HCT116 (cell line): Measurements from ENCODE around the gene AMT. TPM values are rescaled to one million over a fixed set of nuclear protein-coding genes. Genes with fewer than 3 reads are reported as not detected.

Experiments
- ATAC-seq: fragments of 200-7000 bp; cut with Tn5 transposase; 2 replicates; pipeline ENCODE4 v1.9.1; 2020; ENCODE audit warnings: mild to moderate bottlenecking, moderate library complexity
- BruUV-seq: library from RNA; stranded (reverse); fragments of 400-500 nt; replicated peaks from 2 replicates; lab custom pipeline; 2021; lab: Mats Ljungman, UMichigan
- CTCF ChIA-PET: fragments of 300-600 bp; sonication (Branson Sonifier 250); formaldehyde crosslinking; loops from one replicate; lab custom pipeline; 2021; ENCODE audit warnings: antibody characterized with exemption; lab: Charles Lee
- POLR2A ChIA-PET: fragments of 300-600, 350-600 bp; sonication (Branson Sonifier 250); formaldehyde crosslinking; loops from one replicate; lab custom pipeline; 2021; ENCODE audit warnings: antibody characterized with exemption; lab: Charles Lee
- RAD21 ChIA-PET, 2 experiments: fragments of 300-600 bp; sonication (Branson Sonifier 250); formaldehyde crosslinking; loops; one replicate each; lab custom pipeline; 2023; ENCODE audit warnings: low total read pairs in 2 of 2; ENCODE audit not compliant: uncharacterized antibody in 2 of 2, unreplicated experiment in 2 of 2, low non-redundant PET in 1 of 2; lab: Charles Lee
- DNase-seq: peaks from one replicate; pipeline ENCODE4 v3.0.0-alpha.2; 2010; ENCODE audit warnings: low read depth, low spot score
- H2AFZ ChIP-seq: fragments of 200-600 bp; shearing (Covaris generic), sonication (generic); 2 replicates; pipeline ENCODE4 v1.6.1; 2017; ENCODE audit warnings: low read depth, mixed run types, mixed read lengths, antibody characterized with exemption, low read length; ENCODE audit not compliant: poor library complexity, severe bottlenecking
- H3K27ac ChIP-seq: 2 replicates; pipeline ENCODE4 v1.5.1; 2012; ENCODE audit warnings: low read depth, low read length
- H3K27me3 ChIP-seq: fragments of 200-600 bp; sonication (generic); 2 replicates; pipeline ENCODE4 v1.6.1; 2016; ENCODE audit warnings: mixed run types, low read length, mixed read lengths; ENCODE audit not compliant: insufficient read depth
- H3K36me3 ChIP-seq, 2 experiments: fragments of 200-500 bp in 1 of 2; fragments of 200-600 bp in 1 of 2; sonication (Bioruptor generic) in 1 of 2; sonication (generic) in 1 of 2; 2 replicates each; pipeline versions ENCODE4 v1.5.1 to v1.6.1; 2014 to 2016; ENCODE audit warnings: low read length in 2 of 2, inconsistent platforms in 1 of 2, mixed read lengths in 1 of 2, mixed run types in 1 of 2; ENCODE audit not compliant: insufficient read depth in 2 of 2, control insufficient read depth in 1 of 2
- H3K4me1 ChIP-seq, 2 experiments: fragments of 200-600 bp in 1 of 2; sonication (generic) in 1 of 2; 2 replicates each; pipeline versions ENCODE4 v1.5.1 to v1.6.1; 2012 to 2017; ENCODE audit warnings: low read length in 2 of 2, inconsistent platforms in 1 of 2, mild to moderate bottlenecking in 1 of 2, mixed read lengths in 1 of 2, mixed run types in 1 of 2, moderate library complexity in 1 of 2; ENCODE audit not compliant: insufficient read depth in 2 of 2, control insufficient read depth in 1 of 2
- H3K4me2 ChIP-seq: fragments of 200-600 bp; sonication (generic); 2 replicates; pipeline ENCODE4 v1.6.1; 2017; ENCODE audit warnings: mixed run types, low read length, mixed read lengths
- H3K4me3 ChIP-seq, 2 experiments: fragments of 200-600 bp in 1 of 2; sonication (generic) in 1 of 2; replicated peaks in 1 of 2; 2 replicates each; pipeline ENCODE4 v1.5.1; 2011 to 2016; ENCODE audit warnings: low read length in 2 of 2, control low read depth in 1 of 2, low read depth in 1 of 2, mild to moderate bottlenecking in 1 of 2, mixed read lengths in 1 of 2, mixed run types in 1 of 2
- H3K79me2 ChIP-seq: fragments of 200-600 bp; sonication (generic); 2 replicates; pipeline ENCODE4 v1.6.1; 2017; ENCODE audit warnings: mild to moderate bottlenecking, mixed run types, low read length, moderate library complexity, mixed read lengths; ENCODE audit not compliant: insufficient read depth
- H3K9ac ChIP-seq: fragments of 200-600 bp; sonication (generic); 2 replicates; pipeline ENCODE4 v1.6.1; 2016; ENCODE audit warnings: low read length, mixed read lengths
- H3K9me2 ChIP-seq: fragments of 200-600 bp; sonication (generic), shearing (Covaris generic); 2 replicates; pipeline ENCODE4 v1.6.1; 2017; ENCODE audit warnings: mixed run types, mild to moderate bottlenecking, moderate library complexity; ENCODE audit not compliant: insufficient read depth
- H3K9me3 ChIP-seq, 2 experiments: fragments of 200-500 bp in 1 of 2; fragments of 200-600 bp in 1 of 2; sonication (Bioruptor generic) in 1 of 2; sonication (generic) in 1 of 2; 2 replicates each; pipeline ENCODE4 v1.6.1; 2014 to 2017; ENCODE audit warnings: low read length in 2 of 2, mixed read lengths in 2 of 2, inconsistent platforms in 1 of 2, low read depth in 1 of 2, mild to moderate bottlenecking in 1 of 2, mixed run types in 1 of 2, moderate library complexity in 1 of 2; ENCODE audit not compliant: control insufficient read depth in 1 of 2, insufficient read depth in 1 of 2
- H4K20me1 ChIP-seq: fragments of 200-600 bp; sonication (generic), shearing (Covaris generic); 2 replicates; pipeline ENCODE4 v1.6.1; 2017; ENCODE audit warnings: mixed run types, mild to moderate bottlenecking, moderate library complexity; ENCODE audit not compliant: insufficient read depth
- ATF3 ChIP-seq: IDR thresholded peaks from 2 replicates; pipeline ENCODE4 v1.6.1; 2012
- CTCF ChIP-seq, 3 experiments: fragments of 200-600 bp in 1 of 3; sonication (generic) in 1 of 3; IDR thresholded peaks in 2 of 3; conservative IDR thresholded peaks in 1 of 3; 2 replicates each; pipeline ENCODE4 v1.5.1; 2012 to 2017; ENCODE audit warnings: low read depth in 2 of 3, low read length in 2 of 3, antibody characterized with exemption in 1 of 3, borderline replicate concordance in 1 of 3, control low read depth in 1 of 3, mild to moderate bottlenecking in 1 of 3, mixed read lengths in 1 of 3, mixed run types in 1 of 3, moderate library complexity in 1 of 3; ENCODE audit not compliant: insufficient read depth in 1 of 3
- EGR1 ChIP-seq: IDR thresholded peaks from 2 replicates; pipeline ENCODE4 v1.6.1; 2012; ENCODE audit warnings: low read depth
- ELF1 ChIP-seq: IDR thresholded peaks from 2 replicates; pipeline ENCODE4 v1.6.1; 2012; ENCODE audit warnings: low read depth, borderline replicate concordance
- EZH2 ChIP-seq: fragments of 200-600 bp; sonication (generic); IDR thresholded peaks from 2 replicates; pipeline ENCODE4 v1.6.1; 2017; ENCODE audit warnings: antibody characterized with exemption, mixed run types
- EZH2phosphoT487 ChIP-seq: fragments of 200-600 bp; IDR thresholded peaks from 2 replicates; pipeline ENCODE4 v1.6.1; 2018; ENCODE audit warnings: antibody characterized with exemption, borderline replicate concordance
- JUND ChIP-seq: IDR thresholded peaks from 2 replicates; pipeline ENCODE4 v1.6.1; 2012
- MAX ChIP-seq: IDR thresholded peaks from 2 replicates; pipeline ENCODE4 v1.6.1; 2012
- POLR2AphosphoS5 ChIP-seq: IDR thresholded peaks from 2 replicates; pipeline ENCODE4 v1.6.1; 2011; ENCODE audit warnings: mild to moderate bottlenecking, low read depth, low read length, moderate library complexity
- RAD21 ChIP-seq: IDR thresholded peaks from 2 replicates; pipeline ENCODE4 v1.6.1; 2012; ENCODE audit warnings: low read depth, mild to moderate bottlenecking
- SP1 ChIP-seq: IDR thresholded peaks from 2 replicates; pipeline ENCODE4 v1.6.1; 2012; ENCODE audit warnings: low read depth
- SRF ChIP-seq: IDR thresholded peaks from 2 replicates; pipeline ENCODE4 v1.6.1; 2012; ENCODE audit warnings: low read depth
- TCF7L2 ChIP-seq: IDR thresholded peaks from 2 replicates; pipeline ENCODE4 v1.7.0; 2011; ENCODE audit warnings: borderline replicate concordance, inconsistent platforms; ENCODE audit not compliant: insufficient read depth, insufficient read length; ENCODE audit errors: extremely low read depth
- ZFX ChIP-seq: fragments of 450-650 bp; IDR thresholded peaks from 2 replicates; pipeline ENCODE4 v1.6.1; 2017
- ZNF274 ChIP-seq: fragments of 200-500 bp; sonication (Bioruptor generic); IDR thresholded peaks from 2 replicates; pipeline ENCODE4 v1.6.1; 2014; ENCODE audit warnings: mild to moderate bottlenecking, low read depth, low read length, inconsistent platforms
- intact Hi-C: fragments of 100-400 bp; cut with micrococcal nuclease; formaldehyde crosslinking; loops from 2 replicates; pipeline ENCODE4 v1.10.0; 2022
- total RNA-seq: library from RNA; stranded (reverse); gene quantifications from one replicate; pipeline ENCODE4 v1.2.1, GENCODE V29; 2021; ENCODE audit not compliant: unreplicated experiment

AMT gene
- total RNA-seq, 1 experiment from 2014 or later, result 4.8 TPM

- Histone ChIP-seq H3K36me3 (no peaks in the 10 kb centered on the region), H3K4me3 (no peak overlapping the region), H2AFZ (peak overlapping the region; percentile 87), H3K9me3 (no peaks in the 10 kb centered on the region), H3K9ac (peak overlapping the region; percentile 52), H3K27ac (peak overlapping the region; percentile 61), H3K27me3 (no peaks in the 10 kb centered on the region), H3K79me2 (peaks cover 5% of the 10 kb centered on the region), H3K4me1 (peaks cover 40 to 61% of the 10 kb centered on the region in 2 experiments), H3K4me2 (peak overlapping the region; percentile 67), H3K9me2 (no peaks in the 10 kb centered on the region), H4K20me1 (no peaks in the 10 kb centered on the region)
- ChIA-PET POLR2A (no interaction called here), CTCF (interaction anchor here (1.4 kb wide), 1 partner anchor 12 kb away, joined by 3 read pairs; no protein-coding TSS in a partner anchor), RAD21 (no interaction called here)
- no peak for DNase-seq
- TF ChIP-seq ELF1, result no peak
- TF ChIP-seq EZH2phosphoT487, result no peak
- no peak for TF ChIP-seq TCF7L2
- no peak for TF ChIP-seq JUND
- TF ChIP-seq EZH2, result no peak
- TF ChIP-seq ZNF274, result no peak
- no peak for TF ChIP-seq CTCF (IDR thresholded peaks at IDR 0.05 in 2 of 3, conservative IDR thresholded peaks at IDR 0.05 in 1 of 3; ENCODE audit: borderline replicate concordance in 1 of 3, insufficient read depth in 1 of 3, low read depth in 2 of 3, low read length in 2 of 3)
- TF ChIP-seq ZFX, result no peak; the same call in 1 of the 2 replicates
- no peak for TF ChIP-seq EGR1
- TF ChIP-seq SRF, result no peak
- no peak for TF ChIP-seq ATF3
- TF ChIP-seq MAX, result no peak
- no peak for TF ChIP-seq SP1
- TF ChIP-seq RAD21, result no peak
- no peak for TF ChIP-seq POLR2AphosphoS5
- BruUV-seq, result no TSS peak
- ATAC-seq, result no peak
- intact Hi-C loops, result no loop called here
Observed at GRCh38 chr3:49466085-49466484, 43.8 kb upstream of the AMT start.
